HL-60/S4 (cell line): ENCODE results near the gene SLC4A1.

Experiments used
- in situ Hi-C: fragments of 300-500 bp; cut with MboI; formaldehyde crosslinking; loops from 2 replicates; pipeline ENCODE4 v1.14.3; 2022; ENCODE audit warnings: low sequenced_read_pairs

Gene SLC4A1

DNA sequence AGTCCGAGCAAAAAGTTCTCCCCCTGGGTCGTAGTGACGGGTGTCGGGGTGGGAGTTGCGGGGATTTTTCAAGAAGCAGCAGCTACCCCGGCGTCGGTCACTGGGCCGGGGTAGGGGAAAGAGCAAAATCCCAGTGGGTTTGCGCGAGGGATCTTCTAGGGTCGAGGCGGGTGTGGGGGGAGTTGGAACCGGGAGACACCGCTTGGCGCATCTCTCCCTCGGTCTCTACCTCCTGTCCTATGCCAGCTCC is 46.1 kb downstream of the SLC4A1 start:
- in situ Hi-C loops = loop anchor here (25.0 kb wide), 2 partner anchors 116 to 291 kb away; partner anchors contain the start of genes GPATCH8 and GRN

- in situ Hi-C loops = loop anchor here (25.0 kb wide), 2 partner anchors 116 to 291 kb away; partner anchors contain the start of genes GPATCH8 and GRN
Measured at GRCh38 chr17:44221084-44221861, 46.7 kb downstream of the SLC4A1 start.

DNA sequence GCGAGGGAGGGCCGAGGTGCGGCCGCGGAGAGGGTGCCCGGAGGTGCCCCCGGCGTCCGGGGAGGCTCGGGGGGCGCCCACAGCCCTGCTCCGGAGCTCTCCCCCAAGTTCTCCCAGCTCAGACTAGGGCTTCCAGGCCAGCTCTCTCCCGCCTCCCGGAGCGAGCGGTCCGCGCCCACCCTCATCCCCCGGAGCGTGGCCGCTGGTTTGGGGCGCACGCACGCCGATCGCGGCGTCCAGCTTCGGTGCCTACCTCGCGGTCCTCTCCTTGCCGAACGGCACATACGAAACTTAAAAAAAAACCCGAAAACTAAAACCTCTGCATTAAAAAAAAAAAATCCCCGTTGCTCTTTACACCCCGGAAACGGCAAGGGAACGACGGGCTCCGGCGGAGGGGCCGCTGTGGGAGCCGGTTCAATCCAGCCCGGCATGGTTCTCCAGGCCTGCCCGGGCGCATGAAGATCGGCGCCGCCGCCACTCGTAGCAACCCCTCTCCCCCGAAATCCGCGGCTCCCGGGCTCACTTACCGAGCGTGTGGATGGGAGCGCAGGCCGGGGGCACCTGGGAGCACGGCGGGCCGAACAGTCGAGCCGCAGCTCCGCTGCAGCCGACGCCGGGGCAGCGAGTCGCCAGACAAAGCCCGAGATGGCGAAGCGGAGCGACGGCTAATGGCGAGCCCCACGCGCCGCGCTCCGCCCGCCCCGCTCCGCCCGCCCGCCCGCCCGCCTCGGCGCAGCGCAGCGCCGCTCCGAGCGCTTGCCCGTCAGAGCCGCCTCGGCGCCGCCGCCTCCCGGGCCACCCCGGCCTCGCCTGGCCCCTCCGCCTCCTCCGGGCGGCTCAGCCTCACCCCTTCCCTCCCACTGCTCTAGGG is 47.5 kb downstream of the SLC4A1 start:
- in situ Hi-C loops = loop anchor here (25.0 kb wide), 2 partner anchors 117 to 292 kb away; partner anchors contain the start of genes GPATCH8 and GRN

- in situ Hi-C loops = loop anchor here (25.0 kb wide), 2 partner anchors 118 to 293 kb away; partner anchors contain the start of genes GPATCH8 and GRN
Measured at GRCh38 chr17:44219616-44220212, 48.2 kb downstream of the SLC4A1 start, which contains the start of gene UBTF. TSS of gene UBTF (minus strand) at chr17:44219675. CDS start at chr17:44218229, 1,446 bp downstream.

DNA sequence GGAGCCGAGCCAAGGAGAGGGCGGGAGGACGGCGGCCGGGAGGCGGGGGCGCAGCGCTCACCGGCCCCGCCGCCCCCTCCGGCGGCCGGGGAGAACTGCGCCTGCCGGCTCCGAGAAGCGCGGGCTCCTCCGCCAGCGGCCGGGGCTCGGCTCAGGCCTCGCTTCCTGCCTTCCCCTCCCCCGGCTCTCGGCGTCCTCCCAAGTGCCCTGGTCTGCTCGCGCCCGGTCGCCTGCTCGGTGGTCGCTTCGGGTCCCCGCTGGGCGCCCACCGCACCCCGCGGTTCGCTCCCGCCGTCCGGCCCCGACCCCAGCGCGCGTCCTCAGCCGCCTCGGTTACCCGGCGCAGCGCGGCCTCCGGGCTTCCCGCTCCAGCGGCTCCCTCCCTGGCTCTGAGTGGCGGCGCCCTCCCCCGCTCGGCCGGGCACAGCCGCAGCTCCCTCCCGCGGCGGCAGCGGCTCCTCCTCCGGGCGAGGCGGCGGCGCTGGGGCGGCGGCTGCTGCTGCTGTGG is 48.8 kb downstream of the SLC4A1 start:
- in situ Hi-C loops = loop anchor here (25.0 kb wide), 2 partner anchors 118 to 293 kb away; partner anchors contain the start of genes GPATCH8 and GRN

GRCh38 chr17:44218344-44219107 is 49.4 kb downstream of the SLC4A1 start:
- in situ Hi-C loops = loop anchor here (25.0 kb wide), 2 partner anchors 119 to 294 kb away; partner anchors contain the start of genes GPATCH8 and GRN

DNA sequence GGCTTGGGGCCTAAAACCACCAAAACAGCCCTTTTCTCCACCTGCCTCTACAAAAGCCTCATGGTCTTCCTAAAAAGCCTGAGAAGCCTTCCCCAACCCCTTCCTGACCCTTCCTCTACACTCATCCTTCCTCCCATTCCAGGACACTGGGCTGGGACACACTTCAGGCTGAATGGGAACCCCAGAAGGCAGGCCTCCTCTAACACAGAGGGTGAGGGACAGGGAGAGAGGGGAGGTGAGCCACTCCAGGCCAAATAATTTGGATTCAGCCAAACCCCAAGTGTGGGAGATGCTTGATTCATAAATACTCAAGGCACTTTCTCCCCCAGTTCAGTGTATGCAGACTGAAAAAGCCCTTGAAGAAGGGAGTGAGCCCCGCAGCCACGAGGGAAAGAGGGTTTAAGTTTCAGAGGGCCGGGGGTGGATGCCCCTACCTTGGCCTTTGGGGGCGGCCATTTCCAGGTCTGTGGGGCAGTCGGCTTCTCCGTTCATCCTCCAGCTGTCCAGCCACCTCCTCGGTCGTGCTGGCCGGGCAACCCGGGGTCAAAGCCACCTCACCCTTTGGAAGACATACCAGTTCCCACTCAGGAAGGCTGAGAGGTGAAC is 50.1 kb downstream of the SLC4A1 start:
- in situ Hi-C loops = loop anchor here (25.0 kb wide), 2 partner anchors 119 to 294 kb away; partner anchors contain the start of genes GPATCH8 and GRN

DNA sequence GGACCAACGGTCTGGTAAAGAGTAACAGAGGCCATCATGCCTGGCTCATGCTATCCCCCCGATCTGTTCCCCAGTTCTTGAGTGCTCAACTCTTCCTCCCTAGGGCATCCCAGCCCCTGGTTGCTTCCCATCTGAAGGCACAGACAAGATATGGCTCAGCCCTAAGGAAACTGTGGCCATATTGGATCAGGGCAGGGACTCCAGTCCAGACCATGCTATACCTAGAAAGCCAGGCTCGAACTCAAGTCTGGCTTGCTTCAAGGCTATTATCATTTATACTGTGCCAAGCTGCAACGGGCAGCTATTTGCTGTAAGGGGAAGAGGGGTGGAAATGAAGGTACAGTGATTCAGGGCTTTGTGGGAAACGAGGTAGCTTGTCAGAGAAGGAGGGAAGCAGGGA is 51.2 kb downstream of the SLC4A1 start:
- in situ Hi-C loops = loop anchor here (25.0 kb wide), 2 partner anchors 121 to 296 kb away; partner anchors contain the start of genes GPATCH8 and GRN

GRCh38 chr17:44216173-44216572 is 51.8 kb downstream of the SLC4A1 start:
- in situ Hi-C loops = loop anchor here (25.0 kb wide), 2 partner anchors 121 to 296 kb away; partner anchors contain the start of genes GPATCH8 and GRN

- in situ Hi-C loops = loop anchor here (25.0 kb wide), 2 partner anchors 122 to 297 kb away; partner anchors contain the start of genes GPATCH8 and GRN
Measured at GRCh38 chr17:44214896-44215295, 53.0 kb downstream of the SLC4A1 start.

- in situ Hi-C loops = loop anchor here (25.0 kb wide), 2 partner anchors 123 to 298 kb away; partner anchors contain the start of genes GPATCH8 and GRN
Measured at GRCh38 chr17:44214230-44214494, 53.8 kb downstream of the SLC4A1 start.

DNA sequence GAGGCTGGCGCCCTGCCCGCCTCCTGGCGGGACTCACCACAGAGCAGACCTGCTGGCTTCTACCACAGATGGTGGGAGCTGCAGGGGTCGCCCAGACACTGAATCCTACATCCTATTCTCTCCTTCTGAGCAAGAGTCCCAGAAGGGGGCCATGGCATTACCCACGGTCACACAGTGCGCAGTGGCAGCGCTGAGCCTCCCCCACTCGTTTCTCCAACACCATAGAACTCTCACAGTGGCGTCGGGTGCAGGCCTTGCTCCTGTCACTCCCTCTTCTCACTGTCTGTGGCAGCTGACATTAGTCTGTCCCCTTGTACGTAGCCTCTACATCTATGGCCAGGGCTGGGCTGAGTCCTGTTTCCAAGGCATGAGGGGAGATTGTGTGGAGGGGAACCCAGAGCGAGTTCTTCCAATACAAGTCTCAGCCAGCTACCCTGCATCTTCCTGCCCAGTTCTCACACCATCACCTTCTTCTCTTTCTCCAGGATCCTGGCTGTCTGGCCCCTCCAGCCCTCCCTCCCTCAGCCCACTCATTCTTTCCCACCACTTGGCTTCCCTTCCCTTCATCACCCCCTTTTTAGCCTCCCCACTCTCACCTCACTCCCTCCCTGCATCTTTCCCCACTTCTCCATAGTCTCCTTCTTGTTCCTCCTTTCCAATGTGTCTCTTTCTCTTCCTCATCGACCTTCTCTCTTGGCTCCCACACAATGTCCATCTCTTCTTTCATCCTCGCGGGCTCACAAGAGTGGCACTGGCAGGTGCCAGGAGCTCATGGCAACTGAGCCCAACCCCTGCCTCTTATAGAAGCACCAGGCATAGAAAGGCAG is 54.3 kb downstream of the SLC4A1 start:
- in situ Hi-C loops = loop anchor here (25.0 kb wide), 2 partner anchors 124 to 299 kb away; partner anchors contain the start of genes GPATCH8 and GRN

DNA sequence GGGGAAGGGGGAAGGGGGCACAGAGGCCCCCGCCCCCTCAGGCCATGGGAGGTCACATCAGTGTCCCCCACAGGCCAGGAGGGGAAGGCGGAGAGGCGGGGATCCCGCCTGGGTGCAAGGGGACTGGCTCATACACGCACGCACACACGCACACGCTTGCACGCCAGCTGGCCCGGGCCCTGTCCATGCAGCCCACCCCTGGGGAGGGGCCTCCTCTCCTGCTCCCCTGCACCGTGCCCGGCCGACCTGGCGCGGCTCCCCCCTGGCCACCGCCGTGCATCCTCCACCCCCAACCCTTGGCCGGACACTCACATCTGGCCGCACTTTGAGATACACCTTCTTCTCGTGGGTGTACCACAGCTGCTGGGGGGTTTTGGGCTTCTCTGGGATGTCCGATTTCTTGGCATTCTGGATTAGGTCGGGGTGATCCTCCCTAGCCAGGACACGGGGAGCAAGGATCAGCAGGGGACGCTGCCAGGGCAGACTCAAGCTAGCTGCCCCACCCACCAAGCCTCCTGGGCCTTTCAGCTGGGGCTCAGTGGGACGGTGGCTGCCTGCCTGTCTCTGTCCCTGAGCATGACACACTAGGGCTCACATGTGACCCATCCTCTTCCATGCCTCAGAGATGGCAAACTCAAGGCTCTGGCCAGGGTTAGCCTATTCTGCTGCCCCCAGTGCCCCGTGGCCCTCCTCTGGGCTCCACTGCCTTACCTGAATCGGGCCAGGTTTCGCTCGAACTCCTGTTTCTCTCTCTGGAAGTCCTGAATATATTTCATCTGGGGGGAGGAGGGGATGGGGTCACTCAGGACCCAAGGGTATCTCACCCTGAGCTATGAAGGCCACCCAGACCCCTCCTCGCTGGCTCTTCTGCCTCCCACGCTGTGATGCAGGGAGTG is 55.2 kb downstream of the SLC4A1 start:
- in situ Hi-C loops = loop anchor here (25.0 kb wide), 2 partner anchors 125 to 300 kb away; partner anchors contain the start of genes GPATCH8 and GRN

DNA sequence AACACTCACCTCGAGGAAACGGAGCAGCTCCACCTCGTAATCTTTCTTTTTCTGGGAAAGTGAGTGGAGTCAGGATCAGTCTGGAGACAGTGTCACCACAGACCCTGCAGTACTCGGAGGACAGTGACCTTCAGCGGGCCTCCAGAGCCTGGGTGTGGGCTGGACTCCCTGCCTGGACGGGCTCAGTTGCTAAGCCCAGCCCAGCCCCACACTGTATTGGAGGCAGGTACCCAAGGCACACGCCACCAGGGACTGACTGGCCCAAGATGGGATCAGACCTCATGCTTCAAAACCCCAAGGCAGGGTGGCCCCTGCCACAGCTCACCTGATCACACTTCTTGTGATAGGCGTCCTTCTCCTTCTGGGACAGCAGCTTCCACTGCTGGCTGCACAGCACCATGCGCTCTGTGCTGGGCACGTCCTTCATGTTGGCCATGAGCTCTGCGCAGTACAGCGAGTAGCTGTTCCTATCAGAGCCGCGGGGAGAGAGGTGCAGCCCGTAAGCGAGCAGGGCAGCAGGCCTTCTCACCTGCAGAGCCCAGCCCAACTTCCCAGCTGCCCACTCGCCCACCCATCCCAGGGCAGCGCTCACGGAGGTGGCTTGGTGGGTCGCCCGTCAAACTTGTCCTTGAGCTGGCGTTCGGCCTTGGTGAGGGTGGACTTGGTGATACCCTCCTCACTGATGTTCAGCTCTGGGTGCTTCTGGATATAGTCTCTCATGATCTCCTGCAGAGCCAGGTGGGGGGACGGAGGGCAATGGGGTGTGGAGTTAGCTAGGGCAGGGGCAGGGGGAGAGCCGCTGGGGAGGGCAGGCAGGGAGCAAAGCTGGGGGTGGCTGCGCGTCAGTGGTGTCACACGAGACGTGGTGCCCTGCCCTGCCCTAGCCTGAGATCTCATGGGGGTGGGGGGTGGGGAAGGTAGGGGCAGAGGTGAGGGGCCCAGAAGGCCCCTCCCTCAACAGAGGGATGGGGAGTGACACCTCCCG is 56.4 kb downstream of the SLC4A1 start:
- in situ Hi-C loops = loop anchor here (25.0 kb wide), 2 partner anchors 126 to 301 kb away; partner anchors contain the start of genes GPATCH8 and GRN

DNA sequence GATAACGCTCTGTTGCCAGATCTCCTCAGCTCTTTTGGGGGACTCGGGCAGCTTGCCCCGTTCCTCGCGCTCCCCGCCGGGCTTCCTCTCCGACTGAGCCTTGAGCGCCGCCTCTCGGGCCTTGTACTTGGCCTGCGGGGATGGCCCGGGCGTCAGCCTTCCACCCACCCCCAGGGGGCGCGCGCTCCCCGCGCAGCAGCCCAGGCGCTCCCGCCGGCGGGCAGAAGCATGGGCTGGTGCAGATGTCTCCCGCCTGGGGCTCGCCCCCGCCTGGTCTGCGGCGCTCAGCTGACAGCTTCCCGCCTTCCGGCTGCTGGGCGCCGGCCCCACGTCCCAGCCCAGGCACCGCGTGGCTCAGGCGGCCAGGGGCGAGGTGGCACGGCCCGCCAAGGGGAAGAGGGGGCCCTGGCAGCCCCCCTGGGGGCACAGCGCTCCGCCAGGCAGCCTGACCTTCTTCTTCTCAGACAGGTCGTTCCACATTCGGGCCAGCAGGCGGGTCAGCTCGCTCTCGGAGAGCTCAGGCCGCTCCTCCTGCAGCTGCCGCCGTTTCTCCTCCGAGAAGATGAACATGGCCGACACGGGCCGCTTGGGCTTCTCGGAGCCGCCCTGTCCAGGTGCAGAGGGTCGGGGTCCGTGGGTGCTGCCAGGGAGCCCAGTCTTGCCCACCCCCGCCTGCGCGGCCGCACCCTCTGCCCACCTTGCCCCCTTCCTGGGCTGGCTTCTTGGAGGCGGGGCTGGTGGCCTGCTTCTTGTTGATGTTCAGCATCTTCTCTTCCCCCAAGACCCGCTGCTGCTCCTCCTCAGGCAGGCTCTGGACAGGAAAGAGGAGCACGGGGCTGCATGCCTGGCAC is 57.4 kb downstream of the SLC4A1 start:
- in situ Hi-C loops = loop anchor here (25.0 kb wide), 2 partner anchors 127 to 302 kb away; partner anchors contain the start of genes GPATCH8 and GRN
